OCI-LY7 (cell line): ENCODE results near the gene MAP10. TPM values are rescaled to one million over a fixed set of nuclear protein-coding genes. Genes with fewer than 3 reads are reported as not detected.
A peak's percentile ranks its signal among the peaks of the same experiment; 100 is the strongest.

Experiments
- Bru-seq: library from RNA; stranded (reverse); fragments of 400-500 nt; gene quantifications from one replicate; lab custom pipeline; 2021; lab: Mats Ljungman, UMichigan
- BruChase-seq, 2 experiments: library from RNA; stranded (reverse); fragments of 400-500 nt; gene quantifications; one replicate each; lab custom pipeline; 2021; lab: Mats Ljungman, UMichigan
- BruUV-seq: library from RNA; stranded (reverse); fragments of 400-500 nt; replicated peaks from 2 replicates; lab custom pipeline; 2021; lab: Mats Ljungman, UMichigan
- CTCF ChIA-PET: fragments of 300-600 bp; sonication (Branson Sonifier 250); formaldehyde crosslinking; loops from one replicate; lab custom pipeline; 2022; ENCODE audit warnings: antibody characterized with exemption; ENCODE audit not compliant: unreplicated experiment; lab: Charles Lee
- POLR2A ChIA-PET: fragments of 300-600 bp; sonication (Branson Sonifier 250); formaldehyde crosslinking; loops from one replicate; lab custom pipeline; 2022; ENCODE audit warnings: antibody characterized with exemption; lab: Charles Lee
- DNase-seq: peaks from one replicate; pipeline ENCODE4 v3.0.0-alpha.2; 2015; ENCODE audit warnings: low spot score
- H2AFZ ChIP-seq: fragments of 200-600 bp; sonication (generic), shearing (Covaris generic); 2 replicates; pipeline ENCODE4 v1.6.1; 2014; ENCODE audit warnings: mild to moderate bottlenecking, antibody characterized with exemption, low read length, moderate library complexity
- H3K27ac ChIP-seq: fragments of 200-600 bp; sonication (generic); 2 replicates; pipeline ENCODE4 v1.5.1; 2014; ENCODE audit warnings: mixed run types, low read depth, mild to moderate bottlenecking, moderate library complexity, low read length, inconsistent platforms; ENCODE audit not compliant: poor library complexity, severe bottlenecking
- H3K36me3 ChIP-seq: fragments of 200-600 bp; sonication (generic); 2 replicates; pipeline ENCODE4 v1.6.1; 2014; ENCODE audit warnings: mild to moderate bottlenecking, antibody characterized with exemption, low read length, moderate library complexity, mixed read lengths; ENCODE audit not compliant: insufficient read depth
- H3K4me1 ChIP-seq: fragments of 200-600 bp; sonication (generic); 2 replicates; pipeline ENCODE4 v1.5.1; 2014; ENCODE audit warnings: mild to moderate bottlenecking, low read length; ENCODE audit not compliant: insufficient read depth, poor library complexity, severe bottlenecking
- H3K4me2 ChIP-seq: fragments of 200-600 bp; sonication (generic); 2 replicates; pipeline ENCODE4 v1.6.1; 2014; ENCODE audit warnings: mild to moderate bottlenecking, low read length
- H3K4me3 ChIP-seq: fragments of 200-600 bp; sonication (generic); 2 replicates; pipeline ENCODE4 v1.5.1; 2014; ENCODE audit warnings: mild to moderate bottlenecking, low read depth, low read length; ENCODE audit not compliant: poor library complexity, severe bottlenecking
- H3K79me2 ChIP-seq: fragments of 200-600 bp; sonication (generic); 2 replicates; pipeline ENCODE4 v1.6.1; 2016; ENCODE audit warnings: low read depth, mild to moderate bottlenecking, low read length, moderate library complexity, mixed read lengths; ENCODE audit not compliant: insufficient read depth
- H3K9me2 ChIP-seq: fragments of 200-600 bp; sonication (generic); 2 replicates; pipeline ENCODE4 v1.6.1; 2016; ENCODE audit warnings: mild to moderate bottlenecking, low read length, mixed read lengths; ENCODE audit not compliant: insufficient read depth
- H3K9me3 ChIP-seq: fragments of 200-600 bp; sonication (generic); 2 replicates; pipeline ENCODE4 v1.6.1; 2014; ENCODE audit warnings: mild to moderate bottlenecking, mixed run types, low read length, mixed read lengths
- H4K20me1 ChIP-seq: fragments of 200-600 bp; sonication (generic); 2 replicates; pipeline ENCODE4 v1.6.1; 2014; ENCODE audit warnings: mild to moderate bottlenecking, antibody characterized with exemption, low read length, moderate library complexity, mixed read lengths; ENCODE audit not compliant: insufficient read depth
- CTCF ChIP-seq: fragments of 200-600 bp; sonication (generic); conservative IDR thresholded peaks from 2 replicates; pipeline ENCODE4 v1.5.1; 2014; ENCODE audit warnings: mild to moderate bottlenecking, antibody characterized with exemption, low read length, moderate library complexity, mixed read lengths
- EZH2phosphoT487 ChIP-seq: fragments of 200-600 bp; sonication (generic); IDR thresholded peaks from 2 replicates; pipeline ENCODE4 v1.6.1; 2018; ENCODE audit warnings: low read depth, borderline replicate concordance, mild to moderate bottlenecking, mixed run types, antibody characterized with exemption, low read length, moderate library complexity, mixed read lengths
- intact Hi-C: fragments of 100-400 bp; cut with micrococcal nuclease; formaldehyde crosslinking; loops from one replicate; pipeline ENCODE4 v1.10.0; 2022; ENCODE audit not compliant: unreplicated experiment
- long read RNA-seq: library from polyadenylated mRNA; stranded (forward); transcript quantifications from one replicate; pipeline ENCODE4 v2.0.0, GENCODE V29; 2022
- total RNA-seq, 2 experiments: library from RNA; depleted of rRNA in 1 of 2; stranded (reverse); fragments of >200 nt in 1 of 2; shearing (Covaris generic) in 1 of 2; gene quantifications; 2 replicates each; pipeline ENCODE4 v1.2.3, GENCODE V29; 2014 to 2022

The MAP10 gene
- total RNA-seq (2014; rRNA removed; shearing (Covaris generic)) (2.9 and 4.9 TPM in 2 replicates), total RNA-seq (2022) (1.6 and 1.8 TPM in 2 replicates), Bru-seq, nascent RNA (percentile 53 among the genes with signal in this experiment), BruChase-seq, experiment 1, labeled RNA remaining after a 6-hour chase (percentile 23 among the genes with signal in this experiment), BruChase-seq, experiment 2, labeled RNA remaining after a 2-hour chase (percentile 55 among the genes with signal in this experiment)
- long read RNA-seq, partial matches to known transcripts = 0 of 2 reads
- long read RNA-seq, other reads (novel, unspliced or antisense) = 0 of 2 reads

GRCh38 chr1:232805269-232806185 lies at the start of gene MAP10:
Gene MAP10, plus strand, starts transcription at chr1:232805416. Its CDS starts 34 bp downstream, at chr1:232805450.
- Histone ChIP-seq H3K27ac (no peak within 1 kb of the TSS), H3K4me1 (peaks cover 9% of the 10 kb centered on the region), H3K4me2 (peak within 1 kb of the TSS; percentile 72), H3K9me2 (no peaks in the 10 kb centered on the region), H3K36me3 (no peaks in the 10 kb centered on the region), H3K79me2 (no peaks in the 10 kb centered on the region), H3K9me3 (no peaks in the 10 kb centered on the region), H2AFZ (peak within 1 kb of the TSS; percentile 96; the same call in 1 of the 2 replicates), H3K4me3 (peak within 1 kb of the TSS; percentile 79), H4K20me1 (no peaks in the 10 kb centered on the region)
- DNase-seq = peak; percentile 87
- intact Hi-C loops = loop anchor here (10.0 kb wide), 1 partner anchor 171 kb away; the partner anchor contains the start of gene SIPA1L2
- no peak for TF ChIP-seq CTCF
- BruUV-seq = no TSS peak
- POLR2A ChIA-PET = no interaction called here
- CTCF ChIA-PET = no interaction called here

- ChIA-PET POLR2A (no interaction called here), CTCF (no interaction called here)
- Histone ChIP-seq H3K9me2 (no peaks in the 10 kb centered on the region), H3K9me3 (no peaks in the 10 kb centered on the region), H3K4me3 (no peak overlapping the region), H3K4me2 (no peak overlapping the region), H4K20me1 (no peaks in the 10 kb centered on the region), H3K36me3 (no peaks in the 10 kb centered on the region), H3K27ac (no peak overlapping the region), H3K79me2 (no peaks in the 10 kb centered on the region), H2AFZ (no peak overlapping the region), H3K4me1 (no peaks in the 10 kb centered on the region)
- TF ChIP-seq EZH2phosphoT487 = no peak
- no peak for TF ChIP-seq CTCF
- BruUV-seq = no TSS peak
- intact Hi-C loops = no loop called here
- no peak for DNase-seq
Observed at GRCh38 chr1:232764458-232765251, 40.6 kb upstream of the MAP10 start.
